Activated T-helper 1 cell treated with anti-CD3 and anti-CD28 coated beads, Interleukin-12 subunit alpha, Interleukin-12 subunit beta, Interleukin-2, Interleukin-4 antibody, amounts not matched to agents 30 ng/mL and 10 ng/mL and 1 ng/mL, durations not matched to agents 14 hours and 24 hours and 36 hours (primary cell): ENCODE measurements around the gene POLR2F. TPM values are rescaled to one million over a fixed set of nuclear protein-coding genes. Genes with fewer than 3 reads are reported as not detected.

ENCODE experiments used
- DNase-seq: peaks from one replicate; pipeline ENCODE4 v3.0.0; 2021; ENCODE audit warnings: low spot score
- H3K27ac Mint-ChIP-seq: one replicate; pipeline ENCODE4 v1.8.0; 2021; ENCODE audit warnings: mild to moderate bottlenecking, mixed read lengths
- H3K27me3 Mint-ChIP-seq: one replicate; pipeline ENCODE4 v1.8.0; 2022; ENCODE audit warnings: mild to moderate bottlenecking, moderate library complexity, mixed read lengths; ENCODE audit not compliant: insufficient read depth
- H3K36me3 Mint-ChIP-seq: one replicate; pipeline ENCODE4 v1.8.0; 2021; ENCODE audit warnings: low read depth, mixed read lengths
- H3K4me1 Mint-ChIP-seq: one replicate; pipeline ENCODE4 v1.8.0; 2021; ENCODE audit warnings: low read depth, mixed read lengths
- H3K4me3 Mint-ChIP-seq: one replicate; pipeline ENCODE4 v1.8.0; 2021; ENCODE audit warnings: mild to moderate bottlenecking, moderate library complexity, mixed read lengths
- H3K9me3 Mint-ChIP-seq: one replicate; pipeline ENCODE4 v1.8.0; 2021; ENCODE audit warnings: mixed read lengths
- intact Hi-C: fragments of 100-400 bp; cut with micrococcal nuclease; formaldehyde crosslinking; loops from one replicate; pipeline ENCODE4 v1.15.1; 2024
- total RNA-seq: library from RNA; stranded (reverse); gene quantifications from 2 replicates; pipeline ENCODE4 v1.2.3, GENCODE V29; 2022

Gene POLR2F
- total RNA-seq, 1 donor from 2014 or later, result 102 TPM

DNA sequence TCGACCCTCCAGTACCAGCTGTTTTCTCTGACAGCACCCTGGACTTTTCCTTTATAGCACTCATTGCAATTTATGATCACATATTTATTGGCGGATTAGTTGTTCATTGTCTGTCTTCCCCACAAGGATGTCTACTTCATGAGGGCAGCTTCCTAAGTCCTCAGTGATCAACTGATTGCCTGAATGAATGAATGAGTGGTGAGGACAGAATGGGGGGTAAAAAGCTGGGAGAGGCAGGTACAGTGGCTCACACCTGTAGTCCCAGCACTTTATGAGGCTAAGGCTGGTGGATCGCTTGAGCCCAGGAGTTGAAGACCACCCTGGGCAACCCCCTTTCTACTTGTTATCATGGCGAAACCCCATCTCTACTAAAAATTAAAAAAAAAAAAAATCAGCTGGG is 42.0 kb downstream of the POLR2F start:
- H3K27ac Mint-ChIP-seq, result no peak overlapping the region
- intact Hi-C loops, result no loop called here

DNA sequence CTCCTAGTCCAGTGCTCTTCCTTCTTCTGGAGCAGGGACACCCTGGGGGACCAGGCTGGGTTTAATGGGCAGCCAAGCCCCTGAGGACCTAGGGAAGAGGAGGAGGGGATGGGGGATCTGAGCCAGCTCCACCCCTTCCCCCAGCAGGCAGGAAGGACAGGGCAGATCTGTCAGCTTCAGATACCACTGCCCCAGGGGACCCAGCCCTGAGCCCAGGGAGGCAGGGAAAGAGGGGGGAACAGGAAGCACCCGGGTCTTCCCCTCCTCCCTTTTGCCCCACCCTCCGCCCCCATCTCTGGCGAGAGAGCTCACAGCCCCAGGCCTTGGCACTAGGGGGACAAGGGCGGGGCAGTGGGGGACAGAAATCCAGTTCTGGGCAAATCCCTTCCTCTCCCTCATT is 42.6 kb downstream of the POLR2F start:
- H3K4me1 Mint-ChIP-seq, result no peaks in the 10 kb centered on the region
- H3K9me3 Mint-ChIP-seq, result no peaks in the 10 kb centered on the region
- H3K27me3 Mint-ChIP-seq, result no peaks in the 10 kb centered on the region
- H3K4me3 Mint-ChIP-seq, result no peak overlapping the region
- no peak overlapping the region for H3K27ac Mint-ChIP-seq
- H3K36me3 Mint-ChIP-seq, result no peaks in the 10 kb centered on the region
- intact Hi-C loops, result no loop called here
- DNase-seq, result no peak

More for the DNA sequence above, 42.0 kb downstream of the POLR2F start:
- Mint-ChIP-seq H3K4me3 (no peak overlapping the region), H3K4me1 (no peaks in the 10 kb centered on the region), H3K9me3 (no peaks in the 10 kb centered on the region), H3K27me3 (no peaks in the 10 kb centered on the region), H3K36me3 (no peaks in the 10 kb centered on the region)
- no peak for DNase-seq

DNA sequence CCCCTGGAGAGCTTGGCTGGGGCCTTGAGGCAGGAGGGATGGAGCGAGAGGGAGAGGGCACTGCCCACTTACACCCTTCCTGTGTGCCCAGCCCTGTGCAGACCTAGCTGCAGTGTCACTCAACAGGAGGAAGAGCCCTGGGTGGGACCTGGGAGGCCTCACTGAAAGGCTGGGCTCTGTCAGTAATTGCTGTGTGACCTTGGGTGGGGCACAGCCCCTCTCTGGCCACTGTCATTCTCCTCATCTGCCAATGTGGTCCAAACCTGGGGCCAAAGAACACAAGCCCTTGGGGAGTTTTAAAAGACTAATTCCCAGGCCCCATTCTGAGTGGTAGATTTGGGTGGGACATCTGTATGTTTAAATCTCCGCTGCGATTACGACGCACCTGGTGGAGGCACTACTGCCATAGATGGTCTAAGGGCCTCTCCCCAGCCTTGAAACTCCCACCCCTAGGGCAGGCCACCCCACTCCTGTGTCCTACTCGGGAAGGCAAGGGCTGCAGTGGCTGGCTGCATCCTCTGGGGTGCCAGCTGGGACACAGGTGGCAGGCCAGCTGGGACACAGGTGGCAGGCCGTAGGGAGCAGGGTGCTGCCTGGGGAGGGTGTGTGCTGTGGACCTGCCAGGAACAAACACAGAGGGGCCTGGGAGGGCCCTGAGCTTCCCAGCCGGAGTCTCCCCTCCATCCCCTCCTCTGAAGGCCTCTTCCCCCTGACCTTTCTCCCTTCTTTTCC is 43.2 kb downstream of the POLR2F start:
- no peak overlapping the region for H3K4me3 Mint-ChIP-seq
- H3K27ac Mint-ChIP-seq, result no peak overlapping the region
- no peaks in the 10 kb centered on the region for H3K4me1 Mint-ChIP-seq
- intact Hi-C loops, result no loop called here
- H3K27me3 Mint-ChIP-seq, result no peaks in the 10 kb centered on the region
- no peak for DNase-seq
- H3K36me3 Mint-ChIP-seq, result no peaks in the 10 kb centered on the region
- H3K9me3 Mint-ChIP-seq, result no peaks in the 10 kb centered on the region

DNA sequence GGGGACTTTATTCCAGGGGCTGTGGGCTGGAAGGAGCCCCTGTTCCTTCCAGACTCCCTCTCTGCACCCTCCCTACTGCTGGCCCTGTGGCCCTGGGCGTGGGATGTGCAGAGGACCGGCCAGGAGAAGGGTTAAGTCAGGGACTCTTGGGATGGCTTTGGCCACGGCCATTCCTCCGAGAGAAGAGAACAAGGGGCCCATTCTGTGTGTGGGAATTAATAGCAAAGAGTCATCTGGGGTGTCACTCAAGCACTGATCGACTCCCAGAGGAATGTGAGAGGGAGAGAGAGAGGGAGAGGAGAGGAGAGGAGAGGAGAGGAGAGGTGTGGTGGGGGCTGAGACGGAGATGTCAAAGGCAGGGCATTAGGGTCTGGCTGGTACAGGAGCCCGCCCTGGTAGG is 45.0 kb downstream of the POLR2F start:
- DNase-seq, result no peak
- no peak overlapping the region for H3K27ac Mint-ChIP-seq
- no peaks in the 10 kb centered on the region for H3K36me3 Mint-ChIP-seq
- no peaks in the 10 kb centered on the region for H3K9me3 Mint-ChIP-seq
- no peaks in the 10 kb centered on the region for H3K4me1 Mint-ChIP-seq
- H3K4me3 Mint-ChIP-seq, result no peak overlapping the region
- no peaks in the 10 kb centered on the region for H3K27me3 Mint-ChIP-seq
- intact Hi-C loops, result no loop called here

DNA sequence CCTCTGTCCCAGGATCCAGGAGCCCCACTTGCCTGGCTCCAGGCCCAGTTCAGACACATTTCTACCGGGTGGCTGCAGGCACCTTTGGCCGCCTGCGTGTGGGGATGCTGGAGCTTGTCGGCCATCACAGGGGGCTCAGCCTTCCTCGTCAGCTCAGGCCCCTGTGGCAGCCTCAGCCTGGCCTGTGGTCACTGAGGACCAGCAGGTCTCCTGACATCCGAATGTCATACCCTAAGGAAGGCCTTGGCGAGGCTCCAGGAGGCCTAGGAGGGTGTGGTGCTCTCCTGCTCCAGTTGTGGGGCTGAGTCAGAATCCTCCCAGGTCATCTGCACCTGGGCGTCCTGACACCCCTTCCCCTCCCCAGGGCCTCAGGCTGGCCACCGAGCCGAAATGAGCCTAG is 45.7 kb downstream of the POLR2F start:
- no peak overlapping the region for H3K4me3 Mint-ChIP-seq
- no peak overlapping the region for H3K27ac Mint-ChIP-seq
- no peaks in the 10 kb centered on the region for H3K9me3 Mint-ChIP-seq
- intact Hi-C loops, result no loop called here
- no peak for DNase-seq
- no peaks in the 10 kb centered on the region for H3K4me1 Mint-ChIP-seq
- H3K36me3 Mint-ChIP-seq, result no peaks in the 10 kb centered on the region
- no peaks in the 10 kb centered on the region for H3K27me3 Mint-ChIP-seq

DNA sequence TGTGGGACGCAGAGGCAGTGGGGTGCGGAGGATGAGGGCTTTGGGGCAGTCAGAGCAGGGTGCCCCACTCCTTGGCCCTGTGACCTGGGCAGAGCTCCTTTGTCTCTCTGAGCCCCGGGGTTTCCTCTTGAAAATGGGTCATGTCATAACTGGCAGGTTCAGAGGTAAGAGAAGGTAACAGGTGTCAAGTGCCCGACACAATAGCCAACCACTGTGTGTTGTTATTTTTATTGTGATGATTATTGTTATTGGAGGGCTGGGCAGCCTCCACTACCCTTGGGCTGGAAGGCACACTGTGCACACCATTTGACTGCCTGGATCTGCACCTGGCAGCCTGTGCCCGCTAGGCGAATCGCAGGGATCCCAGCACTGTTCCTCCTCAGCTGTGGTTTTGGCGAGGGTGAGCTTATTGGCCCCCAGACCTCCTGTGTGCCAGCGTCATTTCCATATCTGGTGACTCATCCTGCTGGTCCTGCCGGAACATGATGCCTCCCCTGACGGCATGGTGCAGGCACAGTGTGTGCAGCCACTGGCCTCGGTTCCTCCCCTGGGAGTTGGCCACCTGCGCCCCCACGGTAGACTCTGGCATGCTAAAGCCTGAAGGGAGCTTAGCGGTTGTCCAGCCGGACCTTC is 46.3 kb downstream of the POLR2F start:
- H3K4me3 Mint-ChIP-seq, result no peak overlapping the region
- no peaks in the 10 kb centered on the region for H3K27me3 Mint-ChIP-seq
- H3K27ac Mint-ChIP-seq, result no peak overlapping the region
- no peaks in the 10 kb centered on the region for H3K9me3 Mint-ChIP-seq
- no peaks in the 10 kb centered on the region for H3K4me1 Mint-ChIP-seq
- no peaks in the 10 kb centered on the region for H3K36me3 Mint-ChIP-seq
- DNase-seq, result no peak
- intact Hi-C loops, result no loop called here

DNA sequence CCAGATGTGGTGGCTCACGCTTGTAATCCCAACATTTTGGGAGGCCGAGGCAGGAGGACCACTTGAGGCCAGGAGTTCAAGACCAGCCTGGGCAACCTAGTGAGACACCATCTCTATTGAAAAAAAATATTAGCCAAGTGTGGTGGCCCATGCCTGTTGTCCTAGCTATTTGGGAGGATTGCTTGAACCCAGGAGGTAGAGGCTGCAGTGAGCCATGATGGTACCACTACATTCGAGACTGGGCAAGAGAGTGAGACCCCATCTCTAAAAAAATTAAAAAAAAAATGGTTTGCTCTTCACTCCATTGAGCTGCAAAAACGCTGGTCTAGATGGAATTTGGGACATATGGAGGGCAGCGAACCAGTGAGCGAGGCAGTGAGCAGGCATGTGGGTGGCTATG is 52.4 kb downstream of the POLR2F start:
- no peaks in the 10 kb centered on the region for H3K9me3 Mint-ChIP-seq
- intact Hi-C loops, result no loop called here
- DNase-seq, result no peak
- H3K27me3 Mint-ChIP-seq, result no peaks in the 10 kb centered on the region
- H3K4me1 Mint-ChIP-seq, result no peaks in the 10 kb centered on the region
- no peak overlapping the region for H3K4me3 Mint-ChIP-seq
- no peak overlapping the region for H3K27ac Mint-ChIP-seq
- H3K36me3 Mint-ChIP-seq, result no peaks in the 10 kb centered on the region

DNA sequence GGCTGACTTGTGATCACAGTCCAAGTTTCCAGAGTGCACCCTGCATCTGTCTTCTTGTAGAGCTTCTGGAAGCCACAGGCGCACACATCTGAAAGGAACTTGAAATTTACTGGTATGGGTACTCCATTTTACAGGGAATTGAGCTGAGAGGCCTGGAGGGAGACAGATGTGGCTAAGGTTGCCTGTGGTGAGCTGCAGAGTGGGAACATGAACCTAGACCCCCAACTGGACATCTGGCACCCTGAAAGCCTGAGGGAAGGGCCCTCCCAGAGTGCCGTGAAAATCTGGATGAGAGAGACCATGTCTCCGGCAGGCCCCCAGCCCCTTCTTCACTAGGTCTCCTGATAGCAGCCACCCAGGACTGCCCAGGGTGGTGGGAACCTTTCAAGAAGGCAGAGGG is 53.4 kb downstream of the POLR2F start:
- no peaks in the 10 kb centered on the region for H3K4me1 Mint-ChIP-seq
- H3K4me3 Mint-ChIP-seq, result no peak overlapping the region
- H3K27me3 Mint-ChIP-seq, result no peaks in the 10 kb centered on the region
- H3K27ac Mint-ChIP-seq, result no peak overlapping the region
- H3K36me3 Mint-ChIP-seq, result no peaks in the 10 kb centered on the region
- no peak for DNase-seq
- H3K9me3 Mint-ChIP-seq, result no peaks in the 10 kb centered on the region
- intact Hi-C loops, result no loop called here

DNA sequence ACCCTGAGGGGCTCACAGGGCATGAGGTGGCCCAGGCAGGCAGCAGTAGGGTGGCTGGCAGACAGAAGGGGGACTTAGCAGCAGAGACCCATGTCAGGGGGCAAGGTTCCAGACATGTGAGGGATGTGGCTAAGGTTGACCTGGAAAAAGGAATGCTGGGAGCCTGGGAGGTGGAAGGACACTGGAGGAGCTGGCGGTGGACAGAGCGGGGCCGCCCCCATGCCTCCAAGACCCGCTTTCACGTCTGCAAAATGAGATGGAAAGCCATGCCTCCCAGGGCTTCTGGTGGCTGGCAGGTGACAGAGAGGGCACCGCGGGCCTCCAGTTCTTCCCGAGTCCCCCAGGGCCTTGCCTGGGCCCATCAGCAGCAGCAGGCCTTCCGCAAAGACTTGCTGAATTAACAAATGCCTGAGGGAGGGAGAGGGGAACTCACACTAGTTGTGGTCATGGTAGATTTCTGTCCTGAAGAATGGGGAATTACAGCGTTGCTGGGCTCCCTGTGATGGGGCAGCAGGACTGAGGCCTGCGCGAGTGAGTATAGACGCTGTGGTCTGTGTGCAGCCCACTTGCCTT is 53.9 kb downstream of the POLR2F start:
- intact Hi-C loops, result no loop called here
- no peak for DNase-seq
- Mint-ChIP-seq H3K27ac (no peak overlapping the region), H3K9me3 (no peaks in the 10 kb centered on the region), H3K4me3 (no peak overlapping the region), H3K27me3 (no peaks in the 10 kb centered on the region), H3K36me3 (no peaks in the 10 kb centered on the region), H3K4me1 (no peaks in the 10 kb centered on the region)

DNA sequence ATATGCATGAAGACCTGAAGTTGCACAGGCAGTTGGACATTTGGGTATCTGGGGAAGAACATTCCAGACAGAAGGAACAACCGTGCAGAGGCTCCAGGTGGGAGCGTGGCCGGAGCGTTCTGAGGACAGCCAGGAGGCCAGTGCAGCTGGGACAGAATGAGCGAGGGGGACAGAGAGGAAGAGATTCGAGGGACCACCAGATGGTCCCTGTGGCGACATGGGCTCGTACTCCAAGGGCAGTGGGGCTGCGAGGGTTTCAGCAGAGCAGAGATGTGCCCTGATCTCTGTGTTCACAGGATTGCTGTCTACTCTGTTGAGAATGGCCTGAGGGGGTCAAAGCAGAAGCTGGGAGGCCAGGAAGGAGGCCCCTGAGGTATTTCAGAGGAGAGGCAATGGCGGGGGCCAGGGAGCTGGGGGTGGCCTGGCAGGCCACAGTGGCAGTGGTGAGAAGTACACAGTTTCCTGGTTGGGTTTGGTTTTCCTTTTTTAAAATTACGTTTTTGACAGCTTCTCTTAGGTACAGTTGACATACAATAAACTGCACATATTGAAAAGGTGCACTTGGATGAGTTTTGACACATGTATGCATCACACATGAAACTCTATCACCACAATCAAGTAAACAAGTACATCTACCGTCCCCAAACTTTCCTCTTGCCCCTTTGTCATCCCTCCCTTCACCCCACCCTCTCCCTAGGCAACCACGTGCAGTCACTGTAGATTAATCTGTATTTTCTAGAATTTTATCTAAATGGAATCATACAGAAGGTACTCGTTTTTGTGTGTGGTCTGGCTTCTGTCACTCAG is 55.7 kb downstream of the POLR2F start:
- no peak overlapping the region for H3K27ac Mint-ChIP-seq
- no peak for DNase-seq
- H3K4me1 Mint-ChIP-seq, result no peaks in the 10 kb centered on the region
- no peaks in the 10 kb centered on the region for H3K36me3 Mint-ChIP-seq
- no peaks in the 10 kb centered on the region for H3K9me3 Mint-ChIP-seq
- intact Hi-C loops, result no loop called here
- no peaks in the 10 kb centered on the region for H3K27me3 Mint-ChIP-seq
- H3K4me3 Mint-ChIP-seq, result no peak overlapping the region

DNA sequence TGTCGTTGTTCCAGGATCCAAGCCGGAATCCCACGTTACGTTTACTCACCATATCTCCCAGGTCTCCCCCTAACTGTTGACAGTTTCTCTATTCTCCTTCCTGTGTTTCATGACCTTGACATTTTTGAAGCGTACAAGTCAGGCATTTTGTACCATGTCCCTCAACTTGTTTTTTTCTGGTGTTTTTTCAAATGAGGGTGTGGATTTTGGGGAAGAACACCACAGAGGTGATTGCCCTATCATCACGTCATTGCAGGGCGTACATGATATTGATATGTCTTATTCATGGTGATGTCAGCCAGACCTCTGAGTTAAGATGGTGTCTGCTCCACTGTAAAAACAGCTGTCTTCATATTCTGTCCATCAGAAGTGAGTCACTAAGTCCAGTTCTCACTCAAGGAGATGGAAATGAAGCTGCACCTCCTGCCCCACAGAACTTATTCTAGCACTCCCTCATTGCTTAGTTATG is 59.1 kb downstream of the POLR2F start:
- H3K36me3 Mint-ChIP-seq, result no peaks in the 10 kb centered on the region
- intact Hi-C loops, result no loop called here
- H3K4me3 Mint-ChIP-seq, result no peak overlapping the region
- no peaks in the 10 kb centered on the region for H3K4me1 Mint-ChIP-seq
- DNase-seq, result no peak
- H3K27me3 Mint-ChIP-seq, result no peaks in the 10 kb centered on the region
- no peak overlapping the region for H3K27ac Mint-ChIP-seq
- H3K9me3 Mint-ChIP-seq, result no peaks in the 10 kb centered on the region

DNA sequence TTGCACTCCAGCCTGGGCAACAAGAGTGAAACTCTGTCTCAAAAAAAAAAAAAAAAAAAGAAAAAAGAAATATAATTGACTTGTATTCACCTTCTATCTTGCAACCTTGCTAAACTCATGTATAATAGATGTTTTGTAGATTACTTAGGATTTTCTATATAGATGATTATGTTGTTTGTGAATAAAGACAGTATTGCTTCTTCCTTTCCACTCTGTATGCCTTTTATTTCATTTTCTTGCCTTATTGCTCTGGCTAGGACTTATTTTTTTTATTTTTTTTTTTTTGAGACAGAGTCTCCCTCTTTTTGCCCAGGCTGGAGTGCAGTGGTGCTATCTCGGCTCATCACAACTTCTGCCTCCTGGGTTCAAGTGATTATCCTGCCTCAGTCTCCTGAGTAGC is 60.6 kb downstream of the POLR2F start:
- H3K4me1 Mint-ChIP-seq, result no peaks in the 10 kb centered on the region
- intact Hi-C loops, result no loop called here
- no peak overlapping the region for H3K4me3 Mint-ChIP-seq
- no peaks in the 10 kb centered on the region for H3K36me3 Mint-ChIP-seq
- H3K27ac Mint-ChIP-seq, result no peak overlapping the region
- H3K9me3 Mint-ChIP-seq, result no peaks in the 10 kb centered on the region
- DNase-seq, result no peak
- H3K27me3 Mint-ChIP-seq, result no peaks in the 10 kb centered on the region
